ENCODE results near the gene TLCD1. TPM values are rescaled to one million over a fixed set of nuclear protein-coding genes. Genes with fewer than 3 reads are reported as not detected.

The TLCD1 gene
- total RNA-seq, 2 donors from 2014 or later: 5.3 to 19.6 TPM

DNA sequence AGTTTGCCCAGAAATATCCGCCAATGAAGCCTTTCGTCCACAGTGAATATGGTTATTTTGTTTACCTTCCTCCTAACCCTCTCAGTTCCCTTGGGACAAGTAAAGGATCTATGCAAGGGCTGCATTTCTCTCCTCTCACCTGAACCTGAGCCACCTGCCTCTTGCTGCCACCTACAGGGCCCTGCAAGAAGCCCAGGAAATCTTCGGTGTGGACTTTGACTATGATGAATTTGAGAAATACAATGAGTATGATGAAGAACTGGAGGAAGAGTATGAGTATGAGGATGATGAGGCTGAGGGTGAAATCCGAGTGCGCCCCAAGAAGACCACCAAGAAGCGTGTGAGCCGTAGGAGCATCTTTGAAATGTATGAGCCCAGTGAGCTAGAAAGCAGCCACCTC lies 50.1 kb downstream of the TLCD1 start:
- DNase-seq (ENCODE audit: low spot score): no peak
- peaks cover 47 to 79% of the 10 kb centered on the region in 2 donors for H3K36me3 ChIP-seq
- TF ChIP-seq POLR2AphosphoS5 (IDR thresholded peaks at IDR 0.05): no peak
- TF ChIP-seq CTCF (IDR thresholded peaks at IDR 0.05): no peak
- TF ChIP-seq POLR2A (IDR thresholded peaks at IDR 0.05): no peak

GRCh38 chr17:28675490-28675889 lies 50.5 kb downstream of the TLCD1 start:
- peaks cover 49 to 76% of the 10 kb centered on the region in 2 donors for H3K36me3 ChIP-seq
- 75% methylated on average over 3 of the region's 3 CpGs for whole genome bisulfite sequencing
- no peak for TF ChIP-seq POLR2A (IDR thresholded peaks at IDR 0.05)
- no peak for TF ChIP-seq POLR2AphosphoS5 (IDR thresholded peaks at IDR 0.05)
- TF ChIP-seq CTCF (IDR thresholded peaks at IDR 0.05): no peak
- intact Hi-C loops (cut with DNase I): no loop called here
- H3K27ac ChIP-seq: no peak overlapping the region
- H3K27me3 ChIP-seq (replicated peaks; ENCODE audit: insufficient read depth): no peaks in the 10 kb centered on the region
- H3K9me3 ChIP-seq: no peaks in the 10 kb centered on the region
- no peaks in the 10 kb centered on the region for H3K4me1 ChIP-seq (replicated peaks)
- H3K4me3 ChIP-seq: no peak overlapping the region
- no peak for DNase-seq (ENCODE audit: low spot score)

More for the DNA sequence above, 50.1 kb downstream of the TLCD1 start:
- Histone ChIP-seq H3K27me3 (replicated peaks; ENCODE audit: insufficient read depth) (no peaks in the 10 kb centered on the region), H3K9me3 (no peaks in the 10 kb centered on the region), H3K4me3 (no peak overlapping the region), H3K27ac (no peak overlapping the region), H3K4me1 (replicated peaks) (no peaks in the 10 kb centered on the region)
- intact Hi-C loops (cut with DNase I): no loop called here
- 79% methylated on average over 7 of the region's 7 CpGs for WGBS

Small RNAs within 50 kb of the gene (small RNA-seq; reads per million reads assigned to genes)
- gene SNORD42A (0 reads per million in 2 donors), gene SNORD42B (0 reads per million in 2 donors), gene SNORD4A (0 reads per million in 2 donors), gene SNORD4B (0 reads per million in 2 donors)

Other genes starting within 250 kb of the TLCD1 start
- 1 to 10 TPM in 1 of 2 donors, under 1 TPM in 1; 0.64 to 1.2 TPM for gene FOXN1, start 219.9 kb downstream of the TLCD1 start, total RNA-seq
- gene UNC119, start 173.6 kb downstream of the TLCD1 start, total RNA-seq: 100 to 1,000 TPM in 1 of 2 donors, 10 to 100 TPM in 1; 51.1 to 154 TPM
- gene PIGS, start 154.7 kb downstream of the TLCD1 start, total RNA-seq: 100 to 1,000 TPM in 1 of 2 donors, 10 to 100 TPM in 1; 68.7 to 131 TPM
- 10 to 100 TPM; 49.5 to 55.0 TPM for gene ALDOC, start 149.3 kb downstream of the TLCD1 start, total RNA-seq
- 10 to 100 TPM in 1 of 2 donors, 1 to 10 TPM in 1; 4.6 to 17.3 TPM for gene SPAG5, start 127.2 kb downstream of the TLCD1 start, total RNA-seq
- gene RSKR, start 112.0 kb downstream of the TLCD1 start, total RNA-seq: 10 to 100 TPM in 1 of 2 donors, 1 to 10 TPM in 1; 5.0 to 32.1 TPM
- gene BLTP2, start 81.1 kb downstream of the TLCD1 start, total RNA-seq: 10 to 100 TPM; 42.2 to 94.2 TPM
- gene SDF2, start 64.3 kb downstream of the TLCD1 start, total RNA-seq: 10 to 100 TPM; 53.3 to 80.1 TPM
- gene SUPT6H, start 64.0 kb downstream of the TLCD1 start, total RNA-seq: 100 to 1,000 TPM in 1 of 2 donors, 10 to 100 TPM in 1; 52.7 to 138 TPM
- gene PROCA1, start 14.3 kb downstream of the TLCD1 start, total RNA-seq: 1 to 10 TPM; 1.9 to 9.4 TPM
- gene RAB34, start 8.4 kb downstream of the TLCD1 start, total RNA-seq: 100 to 1,000 TPM; 165 to 181 TPM
- gene RPL23A, start 6.2 kb downstream of the TLCD1 start, total RNA-seq: 100 to 1,000 TPM; 417 to 657 TPM
- gene NEK8, start 2.6 kb upstream of the TLCD1 start, total RNA-seq: 10 to 100 TPM in 1 of 2 donors, 1 to 10 TPM in 1; 5.1 to 13.2 TPM
- 10 to 100 TPM; 43.1 to 59.8 TPM for gene TRAF4, start 17.8 kb upstream of the TLCD1 start, total RNA-seq
- gene FAM222B, start 116.6 kb upstream of the TLCD1 start, total RNA-seq: 10 to 100 TPM; 14.9 to 48.9 TPM
- gene ERAL1, start 128.8 kb upstream of the TLCD1 start, total RNA-seq: 10 to 100 TPM; 49.9 to 70.8 TPM
- 100 to 1,000 TPM in 1 of 2 donors, 10 to 100 TPM in 1; 82.9 to 121 TPM for gene FLOT2, start 171.5 kb upstream of the TLCD1 start, total RNA-seq
- gene DHRS13, start 176.8 kb upstream of the TLCD1 start, total RNA-seq: 10 to 100 TPM; 36.8 to 61.3 TPM
- gene PHF12, start 225.3 kb upstream of the TLCD1 start, total RNA-seq: 100 to 1,000 TPM in 1 of 2 donors, 10 to 100 TPM in 1; 74.9 to 112 TPM